Measurements from ENCODE around the gene TRAPPC3.

TRAPPC3 gene

GRCh38 chr1:36151134-36151844 is 2.0 kb upstream of the TRAPPC3 start:
- no peak for DNase-seq

GRCh38 chr1:36150296-36151133 is 1.2 kb upstream of the TRAPPC3 start:
- peak; percentile 58 for DNase-seq

- DNase-seq: no peak
Measured at GRCh38 chr1:36149973-36150295, 648 bp upstream of the TRAPPC3 start.

- DNase-seq: no peak
Measured at GRCh38 chr1:36148821-36149236, 457 bp downstream of the TRAPPC3 start.

GRCh38 chr1:36144413-36144812 is 4.9 kb downstream of the TRAPPC3 start:
- DNase-seq: no peak

GRCh38 chr1:36143424-36143823 is 5.9 kb downstream of the TRAPPC3 start:
- DNase-seq: no peak

GRCh38 chr1:36142121-36142520 is 7.2 kb downstream of the TRAPPC3 start:
- no peak for DNase-seq

- DNase-seq: no peak
Measured at GRCh38 chr1:36139521-36139920, 9.8 kb downstream of the TRAPPC3 start.

- no peak for DNase-seq
Measured at GRCh38 chr1:36137776-36138175, 11.5 kb downstream of the TRAPPC3 start.

- no peak for DNase-seq
Measured at GRCh38 chr1:36137226-36137625, 12.1 kb downstream of the TRAPPC3 start.

GRCh38 chr1:36136535-36136934 is 12.8 kb downstream of the TRAPPC3 start:
- no peak for DNase-seq

GRCh38 chr1:36135796-36136195 is 13.5 kb downstream of the TRAPPC3 start:
- DNase-seq: no peak

GRCh38 chr1:36135330-36135667 is 14.0 kb downstream of the TRAPPC3 start:
- DNase-seq: no peak

- DNase-seq: no peak
Measured at GRCh38 chr1:36134505-36135329, 14.6 kb downstream of the TRAPPC3 start.

- no peak for DNase-seq
Measured at GRCh38 chr1:36134031-36134430, 15.3 kb downstream of the TRAPPC3 start.

GRCh38 chr1:36133484-36133883 is 15.8 kb downstream of the TRAPPC3 start:
- DNase-seq: no peak

GRCh38 chr1:36132029-36132428 is 17.3 kb downstream of the TRAPPC3 start:
- no peak for DNase-seq

- no peak for DNase-seq
Measured at GRCh38 chr1:36128905-36129206, 20.4 kb downstream of the TRAPPC3 start.

GRCh38 chr1:36128126-36128904 is 21.0 kb downstream of the TRAPPC3 start:
- no peak for DNase-seq

- no peak for DNase-seq
Measured at GRCh38 chr1:36126797-36127500, 22.3 kb downstream of the TRAPPC3 start.

- DNase-seq: no peak
Measured at GRCh38 chr1:36126005-36126716, 23.1 kb downstream of the TRAPPC3 start.

All from activated naive CD4-positive, alpha-beta T cell treated with anti-CD3 and anti-CD28 coated beads, Interleukin-2, amount 50 U/mL, for 16 hours (primary cell).